ENCODE data around the gene MYO6.

Gene MYO6

DNA sequence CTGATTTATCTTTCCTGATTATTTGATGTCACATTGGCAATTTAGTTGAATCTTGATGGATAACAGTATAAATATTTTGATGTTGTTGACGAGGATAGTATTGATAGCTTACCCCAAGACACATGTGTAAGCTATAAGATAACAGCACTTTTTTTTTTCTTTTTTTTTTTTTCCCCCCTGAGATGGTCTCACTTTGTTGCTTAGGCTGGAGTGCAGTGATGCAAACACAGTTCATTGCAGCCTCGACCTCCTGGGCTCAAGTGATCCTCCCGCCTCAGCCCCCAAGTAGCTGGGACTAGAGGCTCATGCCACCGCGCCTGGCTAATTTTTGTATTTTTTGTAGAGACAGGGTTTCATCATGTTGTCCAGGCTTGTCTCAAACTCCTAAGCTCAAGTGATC is 21.8 kb downstream of the MYO6 start:
- DNase-seq: no peak

GRCh38 chr6:75775219-75775618 is 26.2 kb downstream of the MYO6 start:
- no peak for DNase-seq

DNA sequence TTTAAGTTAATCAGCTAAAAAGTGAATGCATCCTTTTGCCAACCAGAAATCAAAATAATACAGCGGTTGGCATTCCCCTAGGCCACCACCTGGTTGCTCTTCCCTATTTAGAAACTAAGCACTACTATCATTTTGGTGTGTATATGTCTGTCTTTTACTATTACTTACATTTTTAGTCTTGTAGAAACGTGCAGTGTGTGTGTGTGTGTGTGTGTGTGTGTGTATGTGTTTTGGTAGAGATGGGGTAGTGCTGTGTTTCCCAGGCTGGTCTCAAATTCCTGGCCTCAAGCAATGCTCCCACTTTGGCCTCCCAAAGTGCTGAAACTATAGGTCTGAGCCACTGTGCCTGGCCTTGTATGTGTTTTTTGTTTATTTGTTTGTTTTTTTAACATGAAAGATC is 27.4 kb downstream of the MYO6 start:
- no peak for DNase-seq

DNA sequence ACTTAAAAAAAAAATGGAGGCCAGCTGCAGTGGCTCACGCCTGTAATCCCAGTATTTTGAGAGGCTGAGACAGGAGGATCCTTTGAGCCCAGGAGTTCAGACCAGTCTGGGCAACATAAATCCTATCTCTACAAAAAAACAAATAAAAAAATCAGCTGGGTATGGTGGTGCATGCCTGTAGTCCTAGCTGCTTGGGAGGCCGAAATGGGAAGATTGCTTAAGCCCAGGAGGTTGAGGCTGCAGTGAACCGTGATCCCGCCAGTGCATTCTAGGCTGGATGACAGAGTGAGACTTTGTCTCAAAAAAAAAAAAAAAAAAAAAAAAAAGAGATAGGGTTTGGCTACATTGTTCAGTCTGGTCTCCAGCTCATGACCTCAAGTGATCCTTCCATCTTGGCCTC is 29.7 kb downstream of the MYO6 start:
- no peak for DNase-seq

GRCh38 chr6:75786152-75786551 is 37.1 kb downstream of the MYO6 start:
- no peak for DNase-seq

DNA sequence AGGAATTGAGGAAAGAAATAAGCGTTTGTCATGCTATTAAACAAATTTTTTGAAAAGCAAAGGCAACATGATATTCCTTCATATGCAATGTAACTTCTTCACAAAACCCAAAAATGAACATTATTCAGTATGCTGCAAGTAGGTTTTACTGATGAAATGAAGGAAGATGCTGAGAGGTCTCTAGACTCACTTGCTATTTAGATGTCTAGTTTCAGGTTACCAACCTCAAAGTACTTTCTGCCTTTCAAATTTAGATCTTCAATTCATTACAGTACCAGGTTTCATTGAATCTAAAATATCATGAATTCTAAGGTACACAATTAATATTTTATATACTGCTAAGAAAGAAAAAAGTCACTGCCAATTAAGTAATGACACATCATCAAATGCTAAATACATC is 39.9 kb downstream of the MYO6 start:
- DNase-seq: no peak

DNA sequence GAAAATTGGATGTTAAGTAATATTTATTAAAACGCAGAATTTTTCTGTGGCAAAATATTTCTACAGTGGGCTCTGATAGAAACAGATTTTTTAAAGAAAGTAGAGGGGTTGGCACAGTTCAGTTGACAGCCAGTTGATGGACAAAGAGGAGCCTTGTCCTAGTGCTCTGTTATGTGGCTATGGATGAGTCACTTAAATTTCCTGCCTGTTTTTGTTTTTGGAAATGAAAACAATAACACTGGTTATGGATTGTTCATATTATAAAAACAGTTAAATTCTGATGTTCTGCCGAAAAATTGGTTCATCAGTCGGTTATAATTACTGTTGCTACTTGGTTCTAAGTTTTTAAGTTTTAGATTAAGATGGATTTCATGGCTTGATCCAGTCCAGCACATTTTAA is 42.8 kb downstream of the MYO6 start:
- DNase-seq: no peak

DNA sequence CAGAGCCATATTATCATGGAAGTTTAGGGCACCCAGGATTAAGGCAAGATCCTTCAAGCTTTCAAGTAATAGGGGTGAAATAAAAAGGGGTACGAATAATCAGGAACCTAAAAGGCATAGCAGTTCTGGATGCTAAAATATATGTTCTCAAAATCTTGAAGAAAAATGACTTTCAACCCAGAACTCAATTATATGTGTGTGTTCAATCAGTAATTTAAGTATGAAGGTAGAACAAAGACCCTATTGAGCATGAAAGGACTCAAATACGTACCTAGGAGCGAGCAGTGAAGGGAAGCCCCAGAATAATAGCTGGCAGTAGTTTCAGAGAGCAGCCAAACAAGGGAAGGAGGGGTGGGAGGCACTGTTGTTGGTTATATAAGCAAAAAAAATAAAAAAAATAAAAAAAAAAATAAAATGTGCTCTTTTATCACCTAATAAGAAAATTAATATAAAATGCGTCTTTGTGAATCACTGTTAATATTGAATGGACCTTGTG is 45.4 kb downstream of the MYO6 start:
- DNase-seq: no peak

DNA sequence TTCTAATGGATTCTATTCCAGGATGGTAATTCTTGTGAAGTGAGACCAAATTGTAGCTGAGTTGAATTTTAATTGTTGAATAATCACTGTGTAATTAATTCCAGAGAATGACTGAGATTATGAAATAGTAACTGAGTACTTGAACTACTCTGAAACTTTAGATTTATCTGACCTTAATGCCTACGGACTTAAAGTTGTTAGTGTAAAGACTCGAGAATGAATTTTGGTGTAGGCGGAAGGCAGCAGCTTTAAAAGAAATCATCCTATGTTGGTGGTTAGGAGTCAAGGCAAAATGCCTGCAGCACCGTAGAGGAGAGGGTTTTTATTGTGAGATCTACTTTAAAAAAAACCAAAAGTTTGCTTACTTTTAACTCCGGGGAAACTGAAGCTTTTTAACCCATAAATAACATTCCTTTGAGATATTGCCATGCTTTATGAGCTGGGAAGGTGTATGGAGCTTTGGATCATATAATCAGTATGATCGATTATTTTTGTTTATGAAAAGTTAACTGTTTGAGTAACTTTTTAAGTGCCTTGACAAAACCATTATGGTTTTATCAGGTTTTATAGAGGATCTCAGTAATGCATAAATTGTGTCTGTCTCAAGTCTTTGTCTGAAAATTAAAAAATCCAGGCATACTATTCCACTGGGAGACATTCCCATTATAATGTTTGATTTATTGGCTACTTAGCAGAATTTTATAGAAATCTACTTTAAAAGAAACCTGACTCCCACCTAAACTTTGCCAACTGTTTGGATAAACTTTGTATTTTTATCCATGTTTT is 46.1 kb downstream of the MYO6 start:
- DNase-seq: no peak

GRCh38 chr6:75796723-75797122 is 47.7 kb downstream of the MYO6 start:
- no peak for DNase-seq

DNA sequence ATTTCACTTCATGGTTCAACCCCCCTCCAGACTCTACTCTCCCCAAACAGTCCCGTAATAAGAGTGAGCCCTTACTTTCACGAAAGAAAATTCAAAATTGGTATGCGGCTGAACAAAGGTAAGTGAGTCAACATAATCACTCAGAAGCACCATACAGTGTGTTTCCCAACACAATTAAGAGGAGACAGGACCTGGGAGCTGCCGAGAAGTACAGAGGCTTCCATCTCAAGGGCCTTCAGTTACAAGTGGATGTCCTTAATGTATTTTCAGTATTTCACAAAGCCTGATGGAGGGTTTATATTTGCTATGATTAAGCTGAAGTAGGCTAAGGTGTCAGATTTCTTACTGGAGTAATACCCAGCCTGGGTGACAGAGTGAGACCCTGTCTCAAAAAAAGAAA is 51.1 kb downstream of the MYO6 start:
- DNase-seq: no peak

DNA sequence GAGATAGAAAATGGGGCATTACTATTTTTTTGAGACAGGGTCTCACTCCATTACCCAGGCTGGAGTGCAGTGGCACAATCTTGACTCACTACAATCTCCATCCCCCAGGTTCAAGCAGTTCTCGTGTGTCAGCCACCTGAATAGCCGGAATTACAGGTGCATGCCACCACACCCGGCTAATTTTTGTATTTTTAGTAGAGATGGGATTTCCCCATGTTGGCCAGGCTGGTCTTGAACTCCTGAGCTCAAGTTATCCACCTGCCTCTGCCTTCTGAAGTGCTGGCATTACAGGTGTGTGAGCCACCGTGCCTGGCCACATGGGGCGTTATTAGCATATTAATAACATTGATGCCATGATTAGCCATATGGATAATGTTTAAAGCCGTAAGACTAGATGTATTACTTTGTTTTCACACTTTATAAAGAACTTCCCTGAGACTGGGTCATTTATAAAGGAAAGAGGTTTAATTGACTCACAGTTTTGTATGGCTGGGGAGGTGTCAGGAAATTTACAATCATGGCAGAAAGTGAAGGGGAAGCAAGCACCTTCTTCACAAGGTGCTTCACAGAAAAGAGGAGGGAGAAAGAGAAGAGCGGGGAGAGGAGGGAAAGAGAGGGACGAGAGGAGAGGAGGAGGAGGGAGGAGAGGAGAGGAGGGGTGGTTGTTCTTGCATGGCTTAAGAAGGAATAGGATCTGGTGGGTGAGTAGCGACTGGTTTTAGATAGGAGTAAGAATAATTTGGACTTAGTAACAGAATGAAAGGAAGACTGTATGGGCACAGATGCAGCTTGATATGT is 51.9 kb downstream of the MYO6 start:
- no peak for DNase-seq

DNA sequence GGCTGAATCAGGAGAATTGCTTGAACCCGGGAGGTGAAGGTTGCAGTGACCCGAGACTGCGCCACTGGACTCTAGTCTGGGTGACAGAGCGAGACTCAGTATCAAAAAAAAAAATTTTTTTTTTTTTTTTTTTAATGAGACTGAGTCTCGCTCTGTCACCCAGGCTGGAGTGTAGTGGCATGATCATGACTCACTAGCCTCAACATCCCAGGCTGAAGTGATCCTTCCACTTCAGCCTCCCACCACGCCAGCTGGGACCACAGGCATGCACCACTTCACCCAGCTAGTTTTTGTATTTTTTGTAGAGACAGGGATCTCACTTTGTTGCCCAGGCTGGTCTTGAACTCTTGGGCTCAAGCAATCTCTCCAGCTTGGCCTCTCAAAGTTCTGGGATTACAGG is 53.3 kb downstream of the MYO6 start:
- no peak for DNase-seq

DNA sequence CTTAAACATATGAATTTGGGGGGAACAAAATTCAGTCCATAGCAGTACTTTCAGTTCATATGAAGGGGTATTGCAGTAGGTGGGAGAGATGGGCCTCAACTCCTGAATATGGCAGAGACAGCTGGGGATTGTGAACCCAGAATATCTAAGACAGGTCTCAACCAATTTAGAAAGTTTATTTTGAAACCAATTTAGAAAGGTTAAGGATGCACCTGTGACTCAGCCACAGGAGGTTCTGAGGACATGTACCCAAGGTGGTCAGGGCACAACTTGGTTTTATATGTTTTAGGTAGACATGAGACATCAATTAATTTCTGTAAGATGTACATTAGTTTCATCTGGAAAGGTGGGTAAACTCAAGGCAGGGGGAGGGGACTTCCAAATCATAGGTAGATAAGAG is 59.5 kb downstream of the MYO6 start:
- DNase-seq: no peak

- DNase-seq: no peak
These were observed 63.5 kb downstream of the MYO6 start for GRCh38 chr6:75812560-75812959.

DNA sequence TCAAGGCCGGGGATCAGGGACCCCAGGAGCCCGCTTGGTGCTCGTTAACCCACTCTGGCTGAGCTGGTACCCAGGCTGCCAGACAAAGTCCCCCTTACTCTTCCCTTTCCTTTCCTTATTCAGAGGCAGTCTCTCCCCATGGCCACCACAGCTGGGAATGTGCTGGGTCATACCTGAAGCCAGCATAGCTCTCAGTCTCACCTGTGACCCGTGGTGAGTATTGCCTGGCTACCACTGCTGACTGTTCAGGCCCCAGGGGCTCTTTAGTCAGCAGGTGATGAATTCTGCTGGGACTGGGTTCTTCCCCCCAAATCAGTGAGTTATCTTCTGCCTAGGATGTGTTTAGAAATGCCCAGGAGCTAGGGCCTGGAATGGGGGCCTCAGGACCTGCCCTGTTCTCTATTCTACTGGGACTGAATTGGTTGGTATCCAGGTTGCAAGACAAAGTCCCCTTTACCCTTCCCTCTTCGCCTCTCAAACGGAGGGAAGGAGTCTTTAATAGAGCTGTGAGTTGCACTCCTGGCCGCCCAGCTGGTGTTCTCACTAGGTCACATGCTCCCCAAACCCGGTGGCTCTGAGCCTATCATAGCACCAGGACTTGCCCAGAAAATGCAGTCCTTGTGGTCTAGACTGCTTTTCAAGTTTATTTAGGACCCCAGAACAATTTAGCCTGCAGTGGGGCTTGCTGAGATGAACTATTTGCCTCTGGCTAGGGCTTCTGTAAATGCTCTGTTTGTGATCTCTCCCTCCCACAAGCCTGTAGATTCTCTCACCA is 64.6 kb downstream of the MYO6 start:
- DNase-seq: no peak

DNA sequence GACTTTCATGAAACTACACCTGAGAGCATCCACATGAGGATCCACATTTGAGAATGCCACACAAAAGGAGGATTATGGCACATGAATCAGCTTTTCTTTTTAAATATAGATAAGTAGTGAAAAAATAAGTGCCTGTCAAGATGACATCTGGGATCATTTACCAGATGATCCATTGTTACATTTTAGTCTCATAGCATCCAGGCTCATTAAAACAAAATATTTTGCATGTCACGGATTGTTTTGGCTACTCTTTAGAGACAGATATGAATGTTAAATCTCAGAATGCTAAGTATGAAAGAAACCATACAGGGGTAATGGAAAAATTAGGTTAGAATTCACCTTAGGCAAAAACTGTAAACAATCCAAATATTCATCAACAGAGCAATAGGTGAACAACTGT is 66.7 kb downstream of the MYO6 start:
- DNase-seq: no peak

DNA sequence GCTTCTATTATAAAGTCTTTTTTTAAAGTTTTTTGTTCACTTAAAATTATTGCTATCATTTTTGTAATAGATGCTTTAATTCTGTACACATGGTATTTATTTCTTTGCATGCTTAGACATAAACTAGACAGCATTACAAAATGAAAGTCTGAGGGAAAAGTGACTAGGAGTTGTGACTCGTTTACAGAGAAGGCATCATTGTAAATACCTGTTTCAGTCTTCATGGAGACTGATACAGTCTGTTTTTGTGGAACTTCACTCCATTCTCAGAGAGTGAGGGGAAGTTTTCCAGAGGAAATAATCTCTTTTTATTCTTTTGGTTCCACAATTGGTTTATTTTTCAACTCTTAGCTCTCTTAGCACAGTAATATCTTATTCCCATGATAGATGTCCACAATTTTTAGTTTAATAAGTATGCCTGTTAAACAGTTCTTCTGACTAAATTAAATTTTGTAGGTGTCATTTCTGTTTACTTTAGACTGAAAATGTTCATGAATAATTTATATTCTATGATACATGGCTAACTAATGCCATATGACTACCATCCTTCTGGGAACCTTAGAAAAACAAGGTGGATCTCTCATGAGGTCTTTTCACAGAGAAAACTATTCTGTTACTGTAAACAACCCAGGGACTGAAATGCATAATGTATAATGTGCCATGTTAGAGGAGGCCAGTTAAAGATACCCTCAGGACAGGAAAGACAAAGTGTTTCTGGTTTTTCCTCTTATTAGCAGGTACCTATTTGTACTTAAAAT is 69.2 kb downstream of the MYO6 start:
- DNase-seq: no peak

DNA sequence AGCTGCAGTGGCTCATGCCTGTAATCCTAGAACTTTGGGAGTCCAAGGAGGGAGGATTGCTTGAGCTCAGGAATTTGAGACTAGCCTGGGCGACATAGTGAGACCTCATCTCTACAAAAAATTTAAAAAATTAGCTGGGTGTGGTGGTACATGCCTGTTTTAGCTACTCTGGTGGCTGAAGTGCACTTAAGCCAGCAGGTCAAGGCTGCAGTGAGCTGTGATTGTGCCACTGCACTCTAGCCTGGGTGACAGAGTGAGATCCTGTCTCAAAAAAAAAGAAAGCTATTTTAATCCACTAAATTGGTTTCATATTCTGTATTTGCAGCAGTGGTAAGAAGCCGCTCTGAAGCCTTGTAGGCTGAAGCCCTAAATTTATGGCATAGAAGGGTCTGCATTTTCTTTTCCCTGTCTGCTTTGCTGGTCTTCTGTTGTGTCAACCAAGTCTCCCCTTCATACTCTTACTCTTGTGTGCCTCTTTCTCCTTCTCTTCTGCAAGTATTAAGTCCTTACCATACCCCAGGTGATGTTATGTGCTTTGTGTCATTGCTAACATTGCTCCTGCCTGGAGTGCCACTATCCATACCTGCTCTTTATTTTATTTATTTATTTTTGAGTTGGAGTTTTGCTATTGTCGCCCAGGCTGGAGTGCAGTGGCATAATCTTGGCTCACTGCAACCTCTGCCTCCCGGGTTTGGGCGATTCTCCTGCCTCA is 70.9 kb downstream of the MYO6 start:
- no peak for DNase-seq

DNA sequence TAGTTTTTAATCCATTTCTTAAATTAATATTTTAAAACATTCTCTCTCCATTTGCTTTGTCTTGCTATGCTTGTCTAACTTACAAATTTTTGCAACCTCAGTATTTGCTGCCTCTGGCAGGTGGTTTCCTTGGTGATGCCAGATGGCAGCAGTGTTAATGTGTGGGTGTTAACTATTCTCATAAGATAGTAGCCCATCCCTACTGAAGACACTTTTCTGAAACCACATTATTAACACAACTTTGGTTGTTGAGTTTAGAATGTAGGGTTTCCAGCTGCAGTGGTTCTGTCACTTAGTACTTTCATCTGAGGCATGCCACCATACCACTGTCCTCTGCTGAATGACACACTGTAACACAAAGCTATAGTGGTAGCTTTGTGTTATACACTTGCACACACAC is 75.1 kb downstream of the MYO6 start:
- DNase-seq: no peak

DNA sequence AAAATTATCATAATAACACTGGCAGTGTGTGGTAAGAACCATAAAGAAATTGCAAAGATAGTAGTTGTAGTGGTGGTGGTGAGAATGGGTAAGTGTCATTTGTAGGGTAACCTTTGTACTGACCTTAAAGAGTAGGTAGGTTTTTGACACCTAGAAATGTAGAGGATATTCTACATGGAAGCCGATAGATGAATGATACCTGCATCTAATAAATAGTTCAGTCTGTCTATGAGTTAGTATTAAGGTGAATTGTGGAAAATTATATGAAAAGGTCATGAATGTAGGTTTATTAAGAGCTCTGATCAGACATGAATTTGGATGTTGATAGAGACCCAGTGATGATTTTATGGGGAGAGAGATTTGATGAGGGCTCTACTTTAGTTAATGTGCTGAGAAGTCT is 78.1 kb downstream of the MYO6 start:
- DNase-seq: no peak

All from hematopoietic multipotent progenitor cell treated with erythropoietin and hydrocortisone succinate and interleukin-3 and kit ligand, for 8 days (in vitro differentiated cells).